ENCODE results near the gene SLC9A3.

- no peak for TF ChIP-seq SMARCC2 (IDR thresholded peaks at IDR 0.05)
- no peak for TF ChIP-seq ZNF766 (CRISPR knock-in tag; IDR thresholded peaks at IDR 0.05; ENCODE audit: borderline replicate concordance)
- TF ChIP-seq BATF2 (CRISPR knock-in tag; IDR thresholded peaks at IDR 0.05): no peak
Measured at GRCh38 chr5:526456-527088, 2.3 kb upstream of the SLC9A3 start.

Data from HepG2 (cell line).